Pulmonary artery endothelial cell (primary cell): ENCODE measurements around the gene DYNC1LI2. TPM values are rescaled to one million over a fixed set of nuclear protein-coding genes. Genes with fewer than 3 reads are reported as not detected.

Experiments used
- total RNA-seq: library from RNA; depleted of rRNA; stranded (reverse); fragments of >200 nt; gene quantifications from 2 replicates; pipeline ENCODE4 v1.2.3, GENCODE V29; 2014

The DYNC1LI2 gene
- total RNA-seq, 1 donor from 2014 or later, result 131 TPM

Other genes with a start within 250 kb of the DYNC1LI2 start
- 25.8 and 38.4 TPM in 2 replicates for gene TK2, start 201.5 kb downstream of the DYNC1LI2 start, total RNA-seq
- 74.6 and 103 TPM in 2 replicates for gene CKLF, start 199.0 kb downstream of the DYNC1LI2 start, total RNA-seq
- 2.9 and 4.8 TPM in 2 replicates for gene CMTM1, start 185.2 kb downstream of the DYNC1LI2 start, total RNA-seq
- not detected in 2 replicates for gene CMTM2, start 172.1 kb downstream of the DYNC1LI2 start, total RNA-seq
- gene CMTM3, start 146.9 kb downstream of the DYNC1LI2 start, total RNA-seq, result 23.5 and 23.7 TPM in 2 replicates
- 8.5 and 12.3 TPM in 2 replicates for gene CMTM4, start 54.9 kb downstream of the DYNC1LI2 start, total RNA-seq
- 0.07 TPM in 1 of 2 replicates, not detected in the other for gene TERB1, start 50.0 kb upstream of the DYNC1LI2 start, total RNA-seq
- 70.2 and 77.2 TPM in 2 replicates for gene NAE1, start 79.4 kb upstream of the DYNC1LI2 start, total RNA-seq
- not detected in 2 replicates for gene CA7, start 92.8 kb upstream of the DYNC1LI2 start, total RNA-seq
- gene PDP2, start 128.9 kb upstream of the DYNC1LI2 start, total RNA-seq, result 9.4 and 12.1 TPM in 2 replicates
- not detected in 2 replicates for gene CDH16, start 167.3 kb upstream of the DYNC1LI2 start, total RNA-seq
- gene RRAD, start 173.9 kb upstream of the DYNC1LI2 start, total RNA-seq, result 0.59 and 0.60 TPM in 2 replicates
- gene CIAO2B, start 182.8 kb upstream of the DYNC1LI2 start, total RNA-seq, result 159 and 180 TPM in 2 replicates
- gene CES2, start 183.9 kb upstream of the DYNC1LI2 start, total RNA-seq, result 16.1 and 17.1 TPM in 2 replicates
- not detected in 2 replicates for gene CES3, start 209.7 kb upstream of the DYNC1LI2 start, total RNA-seq
- gene CES4A, start 237.0 kb upstream of the DYNC1LI2 start, total RNA-seq, result 0.59 and 0.85 TPM in 2 replicates